ENCODE data around the gene LTB4R2.
"Not testable (repeated sequence)": the region's sequence is repeated elsewhere in the genome, so short reads cannot be mapped to it uniquely, and the experiment has no call there.

The LTB4R2 gene

GRCh38 chr14:24321212-24321975 lies 11.5 kb downstream of the LTB4R2 start:
- DNase-seq: no peak

GRCh38 chr14:24322672-24323071 lies 12.7 kb downstream of the LTB4R2 start:
- DNase-seq: no peak

GRCh38 chr14:24323341-24323740 lies 13.4 kb downstream of the LTB4R2 start:
- no peak for DNase-seq

- no peak for DNase-seq
These were observed 14.1 kb downstream of the LTB4R2 start for GRCh38 chr14:24324024-24324423.

- DNase-seq: no peak
These were observed 15.1 kb downstream of the LTB4R2 start for GRCh38 chr14:24325041-24325530.

GRCh38 chr14:24325963-24326362 lies 16.0 kb downstream of the LTB4R2 start:
- DNase-seq: no peak

DNA sequence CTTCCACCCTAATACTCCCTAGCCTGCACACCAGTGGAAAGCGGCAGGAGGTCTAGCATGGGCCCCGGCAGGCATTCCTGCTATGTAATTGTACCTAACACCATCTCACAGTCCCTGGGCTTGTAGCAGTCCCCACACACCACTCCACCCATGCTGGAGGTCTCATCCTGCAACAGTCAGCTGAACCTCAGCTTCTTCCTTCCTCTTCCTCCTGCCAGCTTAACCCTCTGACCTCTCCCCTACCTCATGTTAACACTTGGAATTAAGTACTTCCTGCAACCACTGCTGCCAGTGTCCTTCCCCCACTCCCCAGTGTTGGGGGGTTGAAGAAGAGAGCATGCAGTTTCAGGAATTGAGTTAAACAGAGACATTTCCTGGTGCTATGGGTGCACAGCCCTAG lies 17.4 kb downstream of the LTB4R2 start:
- DNase-seq: no peak

- not testable (repeated sequence) for DNase-seq
These were observed 18.0 kb downstream of the LTB4R2 start for GRCh38 chr14:24327914-24328313.

GRCh38 chr14:24329073-24329663 lies 19.2 kb downstream of the LTB4R2 start:
- DNase-seq: no peak

DNA sequence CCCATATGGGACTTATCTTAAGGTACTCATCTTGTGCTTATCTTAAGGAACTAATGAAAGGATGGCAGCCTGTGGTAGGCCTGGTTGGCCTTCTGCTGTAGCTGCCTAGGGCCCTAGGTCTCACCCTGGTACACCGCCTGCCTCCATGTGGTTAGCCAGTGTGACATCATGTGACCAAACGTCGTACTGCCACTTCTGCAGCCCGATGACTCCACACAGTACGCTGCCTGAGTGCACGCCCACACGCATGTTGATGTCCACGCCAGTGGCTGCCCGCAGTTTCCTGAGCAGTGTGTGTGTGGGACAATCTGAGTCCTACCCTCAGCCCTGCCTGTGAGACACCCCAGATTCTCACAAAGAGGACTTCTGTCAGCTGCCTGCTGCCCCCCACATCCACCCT lies 19.8 kb downstream of the LTB4R2 start:
- DNase-seq: no peak

GRCh38 chr14:24330973-24331674 lies 21.2 kb downstream of the LTB4R2 start:
- DNase-seq: no peak

- DNase-seq: peak; percentile 32
These were observed 21.9 kb downstream of the LTB4R2 start for GRCh38 chr14:24331731-24332267.

DNA sequence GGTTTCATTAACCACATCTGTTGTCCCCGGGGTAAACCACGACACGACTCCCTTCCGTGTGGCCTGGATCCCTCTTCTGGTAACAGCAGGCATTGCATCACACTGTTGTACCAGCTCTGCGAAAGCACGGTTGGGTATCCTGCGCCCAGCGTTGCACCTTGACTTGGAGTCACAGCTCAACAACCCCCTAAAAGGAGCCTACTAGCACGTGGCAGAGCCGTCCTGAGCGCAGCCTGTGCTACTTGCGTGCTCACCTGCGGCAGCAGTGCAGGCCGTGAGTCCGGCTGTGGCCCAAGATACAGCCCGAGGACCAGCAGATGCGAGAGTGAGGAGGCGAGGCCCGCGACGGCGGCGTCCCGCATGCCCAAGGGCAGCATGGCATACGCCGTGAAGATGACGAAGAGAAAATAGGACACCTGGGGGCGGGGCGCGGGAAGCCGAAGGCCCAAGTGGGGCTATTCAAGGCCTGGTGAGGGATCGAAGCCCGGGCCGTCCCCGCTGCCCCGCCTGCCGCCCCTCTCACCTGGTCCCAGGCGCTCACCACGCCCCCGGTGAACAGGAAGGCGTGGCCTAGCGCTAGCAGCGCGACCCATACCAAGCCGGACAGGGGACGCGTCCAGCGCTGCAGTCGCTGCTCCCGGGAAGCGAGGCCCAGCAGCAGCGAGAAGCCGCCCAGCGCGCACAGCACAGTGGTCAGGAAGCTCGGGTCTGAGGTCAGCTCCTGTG lies 22.5 kb downstream of the LTB4R2 start:
- DNase-seq: peak; percentile 86

GRCh38 chr14:24334431-24335291 lies 24.7 kb downstream of the LTB4R2 start, which contains the start of gene ADCY4:
Gene ADCY4, minus strand, starts transcription at chr14:24335071. Its CDS starts 419 bp downstream, at chr14:24334652.
- DNase-seq: no peak

DNA sequence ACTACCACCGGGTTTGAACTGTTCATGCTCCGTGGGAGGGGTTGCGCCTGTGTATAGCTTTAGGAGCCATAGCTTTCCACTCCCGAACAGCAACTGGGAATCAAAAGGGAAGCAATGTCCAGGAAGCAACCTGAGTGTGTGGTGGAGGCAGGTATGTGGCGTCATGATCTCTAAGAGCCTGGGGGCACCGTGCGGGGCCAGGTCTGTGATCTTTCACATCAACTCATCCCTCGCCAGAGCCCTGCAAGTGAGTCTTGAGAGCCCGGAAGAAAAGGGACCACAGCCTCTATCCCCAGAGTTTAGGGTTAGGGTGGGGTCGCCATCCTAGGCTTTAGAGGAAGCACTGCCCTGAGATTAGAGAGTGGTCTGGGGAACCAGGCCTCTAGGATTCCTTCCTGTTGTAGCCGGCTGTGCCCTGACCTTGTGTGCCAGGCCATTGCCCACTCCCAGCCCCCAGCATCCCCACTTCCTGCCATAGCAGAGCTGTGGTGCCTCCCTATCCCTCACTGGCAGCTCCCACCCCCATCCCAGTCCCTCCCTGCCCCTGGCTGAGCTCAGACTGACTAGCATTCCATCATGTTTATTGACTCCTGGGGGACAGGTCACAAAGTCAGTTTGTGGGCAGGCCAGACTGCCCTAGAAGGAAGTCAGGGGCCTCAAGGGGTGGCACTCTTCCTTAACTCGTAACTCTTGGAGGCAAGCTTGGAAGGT lies 25.7 kb downstream of the LTB4R2 start:
- DNase-seq: no peak

DNA sequence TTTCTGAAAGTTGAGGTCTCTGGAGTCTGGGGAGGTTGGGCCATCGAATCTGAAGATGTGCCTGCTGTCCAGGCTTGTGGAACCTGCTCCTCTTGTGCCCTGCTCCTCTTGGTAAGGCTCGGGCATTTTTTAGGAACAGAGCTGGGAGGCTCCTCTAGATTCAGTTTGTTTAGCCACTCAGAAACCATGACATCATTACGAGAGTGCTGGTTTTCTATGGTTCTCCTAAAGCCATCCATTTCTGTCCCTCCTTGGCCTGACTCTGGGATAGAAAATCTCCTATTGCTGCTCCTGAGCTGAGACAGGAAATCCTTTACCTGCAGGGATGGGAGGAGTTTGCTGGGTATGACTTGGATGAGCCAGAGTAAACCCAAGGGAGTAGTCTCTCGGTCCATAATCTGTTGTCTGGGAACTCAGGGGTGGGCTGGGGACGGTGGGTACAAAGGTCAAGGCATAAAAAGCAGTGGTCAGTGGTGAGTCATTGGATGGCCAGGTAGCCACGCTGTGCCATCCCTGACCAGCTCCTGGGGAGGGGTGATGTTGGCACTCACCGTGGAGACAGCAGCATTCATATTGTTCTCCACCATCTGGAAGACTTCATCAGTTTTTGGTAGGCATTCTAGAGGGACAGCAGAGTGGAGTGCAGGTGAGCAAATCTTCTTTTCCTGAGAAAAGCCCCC lies 27.3 kb downstream of the LTB4R2 start:
- DNase-seq: no peak

DNA sequence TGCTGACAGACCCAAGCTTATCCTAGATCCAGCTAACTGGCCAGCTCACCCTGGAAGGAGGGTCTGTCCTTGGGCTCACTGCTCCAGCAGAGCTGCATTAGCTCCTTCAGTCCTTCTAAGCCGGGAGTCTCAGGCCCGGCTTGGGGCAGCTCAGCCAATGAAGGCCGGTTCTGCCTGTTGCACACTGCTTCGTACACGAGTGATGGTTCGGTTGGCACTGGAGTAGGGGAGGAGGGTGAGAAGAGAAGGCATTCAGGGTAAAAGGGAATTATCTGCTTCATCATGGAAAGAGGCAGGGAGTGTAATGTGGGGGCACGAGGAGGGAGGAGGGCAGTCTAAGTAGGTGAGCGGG lies 27.9 kb downstream of the LTB4R2 start:
- DNase-seq: no peak

DNA sequence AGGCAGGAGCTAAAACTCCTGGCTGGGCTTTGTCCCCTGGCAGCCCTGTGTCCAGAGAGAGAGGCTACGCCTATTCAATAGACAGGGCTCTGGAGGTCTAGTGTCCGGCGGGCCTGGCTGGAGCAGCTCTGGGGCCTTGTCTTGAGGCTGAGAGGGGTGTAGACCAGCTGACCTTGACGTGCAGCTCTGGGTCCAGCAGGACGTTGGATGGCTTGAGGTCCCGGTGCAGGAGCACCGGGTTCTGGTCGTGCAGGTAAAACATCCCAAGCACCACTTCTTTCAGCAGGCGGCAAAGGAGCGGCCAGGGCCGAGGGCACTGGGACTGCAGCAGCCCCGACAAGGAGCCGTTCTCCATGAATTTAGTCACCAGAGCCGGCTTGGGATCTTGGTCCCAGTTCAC lies 28.9 kb downstream of the LTB4R2 start:
- DNase-seq: no peak

DNA sequence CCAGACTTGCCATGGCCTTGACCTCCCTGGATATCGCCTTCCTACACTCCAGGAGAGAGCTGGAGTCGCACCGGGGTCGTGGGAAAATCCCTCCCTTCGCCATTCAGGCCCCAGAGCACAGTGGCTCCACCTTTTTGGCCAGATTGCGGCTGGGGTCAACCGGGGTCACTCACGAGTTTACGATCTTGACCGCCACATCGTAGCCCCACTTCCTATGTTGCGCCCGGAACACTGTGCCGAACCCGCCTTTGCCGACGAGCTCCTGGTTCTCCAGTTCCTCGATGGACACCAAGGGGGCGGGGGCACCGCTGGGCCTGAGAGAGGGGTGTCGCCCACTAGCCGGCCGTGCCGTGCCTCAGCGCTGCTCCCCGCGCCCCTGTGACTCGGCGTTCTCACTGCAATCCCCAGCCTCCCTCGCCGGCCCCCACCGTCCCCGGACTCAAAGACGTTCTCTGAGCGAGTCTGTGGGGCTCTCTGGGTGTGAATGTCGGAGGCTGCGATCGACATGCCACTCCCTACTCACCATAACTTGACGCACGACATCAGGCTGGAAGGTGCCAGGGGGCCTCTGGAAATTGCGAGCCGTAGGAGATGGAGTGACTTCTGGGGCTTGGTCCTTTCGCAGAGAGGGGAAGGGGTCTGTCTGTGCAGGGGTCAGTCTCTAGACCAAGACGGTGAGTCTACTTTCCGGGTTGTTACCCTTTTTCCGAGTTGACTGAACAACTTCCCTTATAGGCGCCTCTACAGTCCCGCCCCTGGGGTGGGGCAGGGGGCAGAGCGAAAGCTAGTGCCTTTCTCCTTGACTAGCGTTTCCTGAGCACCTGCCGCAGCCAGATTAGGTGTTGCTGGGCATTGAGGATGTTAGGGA lies 29.6 kb downstream of the LTB4R2 start, which contains the start of gene RIPK3:
Gene RIPK3 (minus strand): TSS at position 708 of the 868 bp plus-strand sequence. CDS start 165 bp downstream, at position 543.
- peak; percentile 72 for DNase-seq
